Upper lobe of left lung (tissue), 6 donors: ENCODE results near the gene DDIAS. TPM values are rescaled to one million over a fixed set of nuclear protein-coding genes. Genes with fewer than 3 reads are reported as not detected.
"Not testable (repeated sequence)": the region's sequence is repeated elsewhere in the genome, so short reads cannot be mapped to it uniquely, and the experiment has no call there.

Experiments
- ATAC-seq, 2 donors: fragments of 200-7000 bp; cut with Tn5 transposase; one replicate each; pipeline ENCODE4 v1.9.1; 2022; ENCODE audit warnings: mild to moderate bottlenecking in 2 of 2, moderate library complexity in 2 of 2; ENCODE audit not compliant: low FRiP score in 2 of 2
- DNase-seq, 2 donors: peaks; one replicate each; pipeline ENCODE4 v3.0.0-alpha.2; 2019 to 2020
- H3K27ac ChIP-seq, 4 donors: fragments of 200-600 bp; sonication (generic); one replicate each; pipeline ENCODE4 v1.5.1; 2016 to 2019
- H3K27me3 ChIP-seq, 4 donors: fragments of 200-600 bp; sonication (generic); one replicate each; pipeline ENCODE4 v1.5.1; 2017 to 2019
- H3K36me3 ChIP-seq, 4 donors: fragments of 200-600 bp; sonication (generic); one replicate each; pipeline ENCODE4 v1.5.1; 2016 to 2019
- H3K4me1 ChIP-seq, 4 donors: fragments of 200-600 bp; sonication (generic); one replicate each; pipeline ENCODE4 v1.5.1; 2018 to 2019
- H3K4me3 ChIP-seq, 4 donors: fragments of 200-600 bp; sonication (generic); one replicate each; pipeline ENCODE4 v1.5.1; 2017 to 2019; ENCODE audit warnings: mild to moderate bottlenecking in 2 of 4, moderate library complexity in 1 of 4
- H3K9me3 ChIP-seq, 4 donors: fragments of 200-600 bp; sonication (generic); one replicate each; pipeline ENCODE4 v1.5.1; 2018 to 2019
- EP300 ChIP-seq, 4 donors: sonication (generic); formaldehyde crosslinking; IDR thresholded peaks; one replicate each; pipeline ENCODE4 v1.5.1; 2017; ENCODE audit warnings: antibody characterized with exemption in 4 of 4, control low read depth in 2 of 4
- POLR2A ChIP-seq, 4 donors: fragments of 450-650 bp; IDR thresholded peaks; one replicate each; pipeline ENCODE4 v1.5.1; 2016 to 2017; ENCODE audit warnings: antibody characterized with exemption in 4 of 4, mild to moderate bottlenecking in 2 of 4
- POLR2AphosphoS5 ChIP-seq, 2 donors: sonication (generic); formaldehyde crosslinking; IDR thresholded peaks; one replicate each; pipeline ENCODE4 v1.5.1; 2017; ENCODE audit warnings: antibody characterized with exemption in 2 of 2
- WGBS, 2 donors: methylation state at CpG; one replicate each; pipeline ENCODE4 v1.1.5; 2017 to 2018; 5-methylcytosine and 5-hydroxymethylcytosine counted together
- total RNA-seq, 6 donors: library from RNA; depleted of rRNA in 4 of 6; stranded (reverse); fragments of >200 nt in 4 of 6; gene quantifications; one replicate each; pipeline versions ENCODE4 v1.1.0 to v1.2.1, GENCODE V29; 2016 to 2021
- TF ChIP-seq, protein P1 (sequence below), 6 experiments: fragments of 450-650 bp in 4 of 6; fragments of 200-600 bp in 2 of 6; sonication (generic) in 2 of 6; IDR thresholded peaks; one replicate each; pipeline ENCODE4 v1.5.1; 2016 to 2019; ENCODE audit warnings: antibody characterized with exemption in 6 of 6
- donor health status: DM: no; HTN: no; CAD: no; lungs with moderate emphysema.
- donor health status: DM: no; HTN: yes; CAD: no; lungs with severe emphysema.

The DDIAS gene
- total RNA-seq, 6 donors from 2014 or later, result 1.3 to 5.6 (median 3.2) TPM; not detected in 2

DNA sequence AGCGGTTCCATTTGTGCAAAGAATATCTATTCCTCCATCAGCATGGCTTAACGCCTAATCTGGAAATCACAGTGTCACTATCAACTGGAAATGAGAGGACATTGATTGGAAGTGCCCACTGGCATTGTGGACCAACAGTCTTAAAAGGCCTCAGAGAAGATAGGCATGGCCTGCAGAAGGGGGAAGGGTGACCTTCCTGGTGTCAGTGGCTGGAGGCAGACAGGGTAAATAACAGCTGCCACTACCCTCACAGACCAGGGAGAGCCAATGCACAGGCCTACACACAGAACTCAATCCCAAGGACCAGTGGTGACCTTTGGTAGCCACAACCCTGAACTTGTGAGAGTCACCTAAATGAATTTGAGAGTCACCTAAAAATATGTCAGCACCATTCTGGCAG lies 36.0 kb downstream of the DDIAS start:
- no peaks in the 10 kb centered on the region for H3K27me3 ChIP-seq
- WGBS, 2 donors, result 87 to 100% methylated on average over 2 of the region's 2 CpGs
- H3K4me3 ChIP-seq, result no peak overlapping the region
- ATAC-seq, result no peak
- H3K36me3 ChIP-seq, result no peaks in the 10 kb centered on the region
- no peaks in the 10 kb centered on the region for H3K9me3 ChIP-seq
- DNase-seq, result no peak
- H3K4me1 ChIP-seq, result no peaks in the 10 kb centered on the region
- TF ChIP-seq POLR2AphosphoS5 (IDR thresholded peaks at IDR 0.05), result no peak
- TF ChIP-seq, protein P1, sequence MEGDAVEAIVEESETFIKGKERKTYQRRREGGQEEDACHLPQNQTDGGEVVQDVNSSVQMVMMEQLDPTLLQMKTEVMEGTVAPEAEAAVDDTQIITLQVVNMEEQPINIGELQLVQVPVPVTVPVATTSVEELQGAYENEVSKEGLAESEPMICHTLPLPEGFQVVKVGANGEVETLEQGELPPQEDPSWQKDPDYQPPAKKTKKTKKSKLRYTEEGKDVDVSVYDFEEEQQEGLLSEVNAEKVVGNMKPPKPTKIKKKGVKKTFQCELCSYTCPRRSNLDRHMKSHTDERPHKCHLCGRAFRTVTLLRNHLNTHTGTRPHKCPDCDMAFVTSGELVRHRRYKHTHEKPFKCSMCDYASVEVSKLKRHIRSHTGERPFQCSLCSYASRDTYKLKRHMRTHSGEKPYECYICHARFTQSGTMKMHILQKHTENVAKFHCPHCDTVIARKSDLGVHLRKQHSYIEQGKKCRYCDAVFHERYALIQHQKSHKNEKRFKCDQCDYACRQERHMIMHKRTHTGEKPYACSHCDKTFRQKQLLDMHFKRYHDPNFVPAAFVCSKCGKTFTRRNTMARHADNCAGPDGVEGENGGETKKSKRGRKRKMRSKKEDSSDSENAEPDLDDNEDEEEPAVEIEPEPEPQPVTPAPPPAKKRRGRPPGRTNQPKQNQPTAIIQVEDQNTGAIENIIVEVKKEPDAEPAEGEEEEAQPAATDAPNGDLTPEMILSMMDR (IDR thresholded peaks at IDR 0.05), result no peak
- TF ChIP-seq EP300 (IDR thresholded peaks at IDR 0.05), result no peak
- TF ChIP-seq POLR2A (IDR thresholded peaks at IDR 0.05), result no peak
- H3K27ac ChIP-seq, result no peak overlapping the region

DNA sequence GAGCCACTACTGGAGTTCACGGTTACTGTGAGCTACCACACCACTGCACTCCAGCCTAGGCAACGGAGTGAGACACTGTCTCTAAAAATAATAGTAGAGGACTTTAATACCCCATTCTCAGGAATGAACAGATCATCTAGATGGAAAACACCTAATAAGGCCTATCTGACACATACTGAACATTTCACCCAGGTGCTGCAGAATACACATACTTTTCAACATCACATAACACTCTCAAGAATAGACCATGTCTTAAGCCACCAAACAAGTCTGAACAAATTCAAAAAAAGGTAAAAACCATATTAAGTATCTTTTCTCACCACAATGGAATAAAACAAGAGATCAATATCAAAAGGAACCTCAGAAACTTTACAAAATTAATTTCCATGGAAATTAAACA lies 37.9 kb downstream of the DDIAS start:
- Histone ChIP-seq H3K27me3 (no peaks in the 10 kb centered on the region), H3K9me3 (no peaks in the 10 kb centered on the region), H3K27ac (no peak overlapping the region), H3K4me3 (no peak overlapping the region), H3K36me3 (no peaks in the 10 kb centered on the region), H3K4me1 (no peaks in the 10 kb centered on the region)
- DNase-seq (no peak), ATAC-seq (no peak)
- 92 to 100% methylated on average over 2 of the region's 2 CpGs for WGBS, 2 donors
- no peak for TF ChIP-seq EP300 (IDR thresholded peaks at IDR 0.05)

DNA sequence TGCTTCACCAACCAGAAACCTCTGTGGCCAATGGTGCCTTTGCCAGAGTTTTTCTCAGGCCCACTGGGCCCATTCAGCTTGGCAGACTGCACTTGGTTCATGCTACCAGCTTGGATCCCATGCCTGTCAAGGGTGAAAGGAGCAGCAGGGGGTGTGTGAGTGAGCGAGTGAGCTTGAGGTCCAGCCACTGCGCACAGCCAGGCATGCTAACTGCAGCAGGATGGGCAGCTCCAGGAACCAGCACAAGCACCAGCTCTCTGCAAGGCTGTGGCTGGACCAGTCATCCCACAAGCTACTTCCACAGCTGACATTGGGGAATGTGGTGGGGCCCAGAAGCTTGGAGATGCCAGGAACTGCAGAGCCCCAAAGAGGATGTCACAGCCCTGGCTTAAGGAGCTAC lies 40.8 kb downstream of the DDIAS start:
- WGBS, 2 donors, result 100% methylated on average over 2 of the region's 2 CpGs
- Histone ChIP-seq H3K4me3 (no peak overlapping the region), H3K9me3 (no peaks in the 10 kb centered on the region), H3K27ac (no peak overlapping the region), H3K36me3 (no peaks in the 10 kb centered on the region), H3K4me1 (no peaks in the 10 kb centered on the region), H3K27me3 (no peaks in the 10 kb centered on the region)
- ATAC-seq (no peak), DNase-seq (peak in 1 of 2 donors; percentile 12)
- TF ChIP-seq POLR2A (IDR thresholded peaks at IDR 0.05), result no peak
- TF ChIP-seq, protein P1 (IDR thresholded peaks at IDR 0.05), result no peak
- TF ChIP-seq POLR2AphosphoS5 (IDR thresholded peaks at IDR 0.05), result no peak
- no peak for TF ChIP-seq EP300 (IDR thresholded peaks at IDR 0.05)

DNA sequence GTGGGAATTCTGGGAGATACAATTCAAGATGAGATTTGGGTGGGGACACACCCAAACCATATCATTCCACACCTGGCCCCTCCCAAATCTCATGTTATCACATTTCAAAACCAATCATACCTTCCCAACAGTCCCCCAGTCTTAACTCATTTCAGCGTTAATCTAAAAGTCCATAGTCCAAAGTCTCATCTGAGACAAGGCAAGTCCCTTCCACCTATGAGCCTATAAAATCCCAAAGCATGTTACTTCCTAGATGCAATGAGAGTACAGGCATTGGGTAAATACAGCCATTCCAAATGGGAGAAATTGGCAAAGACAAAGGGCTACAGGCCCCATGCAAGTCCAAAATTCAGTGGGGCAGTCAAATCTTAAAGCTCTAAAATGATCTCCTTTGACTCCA lies 41.9 kb downstream of the DDIAS start:
- not testable (repeated sequence) for H3K27me3 ChIP-seq, H3K27ac ChIP-seq, H3K4me3 ChIP-seq, H3K4me1 ChIP-seq, H3K36me3 ChIP-seq, H3K9me3 ChIP-seq, DNase-seq, ATAC-seq
- WGBS, 2 donors, result 91 to 95% methylated on average over 1 of the region's 1 CpG

DNA sequence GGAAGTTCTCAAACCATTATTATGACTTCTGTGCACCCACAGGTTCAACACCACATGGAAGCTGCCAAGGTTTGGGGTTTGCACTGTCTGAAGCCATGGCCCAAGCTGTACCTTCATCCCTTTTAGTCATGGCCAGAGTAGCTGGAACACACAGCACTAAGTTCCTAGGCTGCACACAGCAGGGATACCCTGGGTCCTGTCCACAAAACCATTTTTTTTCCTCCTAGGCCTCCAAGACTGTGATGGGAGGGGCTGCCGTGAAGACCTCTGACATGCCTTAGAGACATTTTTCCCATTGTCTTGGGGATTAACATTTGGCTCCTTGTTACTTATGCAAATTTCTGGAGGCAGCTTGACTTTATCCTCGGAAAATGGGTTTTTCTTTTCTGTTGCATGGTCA lies 42.7 kb downstream of the DDIAS start:
- H3K4me3 ChIP-seq, result no peak overlapping the region
- H3K36me3 ChIP-seq, result no peaks in the 10 kb centered on the region
- no peak for DNase-seq
- TF ChIP-seq EP300 (IDR thresholded peaks at IDR 0.05) (no peak), POLR2A (IDR thresholded peaks at IDR 0.05) (no peak), POLR2AphosphoS5 (IDR thresholded peaks at IDR 0.05) (no peak)
- TF ChIP-seq, protein P1 (IDR thresholded peaks at IDR 0.05), result no peak
- no peaks in the 10 kb centered on the region for H3K4me1 ChIP-seq
- ATAC-seq, result peak in 1 of 2 donors; percentile 63
- no peak overlapping the region for H3K27ac ChIP-seq
- H3K9me3 ChIP-seq, result no peaks in the 10 kb centered on the region
- 85 to 90% methylated on average over 2 of the region's 2 CpGs for WGBS, 2 donors
- no peaks in the 10 kb centered on the region for H3K27me3 ChIP-seq

DNA sequence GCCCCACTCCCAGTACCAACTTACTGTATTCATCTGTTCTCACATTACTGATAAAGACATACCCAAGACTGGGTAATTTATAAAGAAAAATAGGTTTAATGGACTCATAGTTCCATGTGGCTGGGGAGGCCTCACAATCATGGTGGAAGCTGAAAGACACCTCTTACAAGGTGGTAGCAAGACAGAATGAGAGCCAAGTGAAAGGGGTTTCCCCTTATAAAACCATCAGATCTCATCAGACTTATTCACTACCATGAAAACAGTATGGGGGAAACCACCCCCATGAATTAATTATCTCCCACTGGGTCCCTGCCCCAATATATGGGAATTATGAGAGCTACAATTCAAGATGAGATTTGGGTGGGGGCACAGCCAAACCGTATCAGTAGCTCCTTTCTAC lies 43.5 kb downstream of the DDIAS start:
- not testable (repeated sequence) for H3K4me1 ChIP-seq, H3K9me3 ChIP-seq, H3K27ac ChIP-seq, ATAC-seq, H3K27me3 ChIP-seq, H3K4me3 ChIP-seq, DNase-seq, H3K36me3 ChIP-seq
- WGBS, 2 donors, result 94% methylated on average over 1 of the region's 1 CpG; no CpG with 5 or more reads in 1 of the 2 donors
